Forelimb muscle (tissue), 1 donor: ENCODE data around the gene NABP1. TPM values are rescaled to one million over a fixed set of nuclear protein-coding genes. Genes with fewer than 3 reads are reported as not detected.

Experiments used
- DNase-seq: peaks from one replicate; pipeline ENCODE4 v3.0.0-alpha.2; 2013; ENCODE audit warnings: low read depth
- polyA plus RNA-seq: library from polyadenylated mRNA; unstranded; fragments of 120-200 nt; gene quantifications from one replicate; pipeline ENCODE4 v1.2.1, GENCODE V29; 2013; ENCODE audit not compliant: insufficient read length

NABP1 gene
- polyA plus RNA-seq, 1 donor: 9.8 TPM

- DNase-seq: no peak
These were observed 2.7 kb downstream of the NABP1 start for GRCh38 chr2:191680639-191681038.

- no peak for DNase-seq
These were observed 4.2 kb downstream of the NABP1 start for GRCh38 chr2:191682126-191682525.

DNA sequence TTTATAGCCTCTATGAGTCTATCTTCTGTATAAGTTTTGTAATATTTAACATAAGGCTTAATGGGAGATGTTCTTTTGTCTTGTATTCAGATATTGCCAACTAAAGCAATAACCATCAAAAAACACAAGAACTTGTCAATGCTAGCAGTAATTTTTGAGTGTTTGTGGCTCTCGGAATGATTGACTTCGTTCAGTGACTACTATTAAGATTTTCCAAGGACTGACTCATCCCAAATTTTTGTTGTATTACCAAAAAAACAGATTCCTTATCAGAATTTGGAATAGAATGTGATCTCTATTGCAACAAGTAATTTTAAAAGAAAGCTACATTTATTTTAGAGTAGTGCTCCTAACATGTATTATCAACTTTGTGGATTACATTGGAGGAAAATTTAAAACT is 8.1 kb downstream of the NABP1 start:
- no peak for DNase-seq

DNA sequence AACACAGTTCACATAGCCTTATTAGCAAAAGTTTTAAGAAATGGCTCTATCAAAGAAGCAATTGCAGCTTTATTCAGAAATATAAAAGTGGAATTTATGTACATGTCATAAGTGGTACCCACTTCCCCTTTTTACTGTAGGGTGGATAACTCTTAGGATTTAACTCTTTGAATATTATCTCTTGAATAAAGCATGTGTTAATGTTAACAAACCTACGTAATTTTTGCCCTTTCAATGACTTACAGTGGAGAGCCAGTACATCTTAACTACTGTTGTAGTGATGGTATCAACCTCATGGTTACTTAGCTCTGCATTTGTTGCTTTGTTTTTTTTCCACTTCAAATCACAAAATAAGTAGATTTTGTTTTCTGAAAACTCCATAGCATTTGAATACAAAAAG is 8.8 kb downstream of the NABP1 start:
- DNase-seq: no peak

GRCh38 chr2:191687867-191688266 is 9.9 kb downstream of the NABP1 start:
- DNase-seq: no peak

GRCh38 chr2:191688934-191689695 is 11.2 kb downstream of the NABP1 start:
- no peak for DNase-seq

- DNase-seq: no peak
These were observed 12.4 kb downstream of the NABP1 start for GRCh38 chr2:191690327-191690726.

DNA sequence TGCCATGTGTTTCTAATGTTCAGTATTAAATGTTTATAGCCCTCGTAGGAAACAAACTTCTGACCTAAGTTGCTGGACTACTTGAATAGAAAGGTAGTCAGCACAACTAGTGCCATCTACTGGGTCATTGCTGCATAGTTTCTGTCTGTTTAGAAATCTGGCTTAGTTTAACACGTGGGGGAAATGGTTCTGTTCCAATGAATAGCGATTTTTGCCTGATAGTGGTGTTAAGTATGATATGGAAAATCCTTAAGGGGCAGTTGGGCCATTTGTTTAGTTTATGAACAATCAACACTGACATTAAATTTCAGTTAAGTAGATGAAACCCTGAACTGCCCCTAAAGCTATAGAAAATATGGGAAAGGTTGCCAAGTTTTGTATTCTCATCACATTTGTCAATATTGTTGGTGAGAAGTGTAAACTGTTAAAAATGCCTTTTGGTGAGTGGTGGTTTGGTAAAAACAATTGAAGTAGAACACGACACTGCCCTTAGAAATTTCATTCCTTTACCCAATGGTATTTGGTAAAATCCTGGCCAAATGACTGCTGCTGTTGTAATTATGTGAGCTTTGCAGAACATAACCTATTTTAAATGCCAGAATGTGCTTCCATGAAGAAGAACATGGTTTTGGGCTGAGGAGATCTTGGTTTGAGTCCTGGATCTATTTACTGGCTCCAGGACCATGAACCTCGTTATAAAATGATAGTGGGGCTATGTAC is 13.2 kb downstream of the NABP1 start:
- peak; percentile 67 for DNase-seq

DNA sequence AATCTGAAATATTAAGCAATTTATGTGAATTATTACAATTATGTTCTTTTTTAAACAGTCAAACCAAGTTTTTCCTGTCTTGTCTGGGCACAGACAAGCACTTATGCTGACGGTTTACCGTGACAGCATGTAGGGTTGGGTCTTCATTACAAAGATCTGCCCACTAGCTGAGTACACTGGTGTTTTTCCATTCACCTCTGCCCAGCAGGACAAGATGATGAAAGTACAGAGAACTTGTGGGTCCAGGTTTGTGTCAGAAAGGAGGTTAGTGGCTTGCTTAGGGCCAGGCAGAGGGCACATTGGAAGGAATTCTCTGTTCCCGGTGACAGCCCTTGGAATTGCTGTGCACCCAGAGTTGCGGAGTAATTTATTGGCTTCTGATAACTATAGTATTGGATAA is 14.0 kb downstream of the NABP1 start:
- DNase-seq: no peak

GRCh38 chr2:191692502-191693115 is 14.7 kb downstream of the NABP1 start:
- no peak for DNase-seq

DNA sequence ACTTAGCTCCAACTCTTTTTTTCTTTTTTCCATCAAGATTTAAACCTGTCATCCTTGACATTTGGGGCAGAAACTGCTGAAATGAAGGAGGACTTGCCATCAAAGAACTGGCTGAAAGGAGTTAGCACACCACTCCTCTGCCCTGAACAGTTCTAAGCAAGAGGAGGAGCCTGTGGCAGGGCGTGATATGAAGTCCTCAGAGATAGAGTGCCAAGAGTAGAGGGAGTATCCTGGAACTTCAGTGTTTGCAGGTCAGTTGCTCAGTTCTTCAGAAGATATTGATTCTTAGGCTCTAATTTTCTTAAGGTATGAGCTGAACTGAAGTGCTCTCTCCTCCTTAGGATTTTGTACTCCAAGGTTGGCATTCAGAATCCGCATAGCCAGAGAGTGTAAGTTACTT is 15.2 kb downstream of the NABP1 start:
- no peak for DNase-seq

GRCh38 chr2:191693778-191694177 is 15.8 kb downstream of the NABP1 start:
- DNase-seq: no peak

DNA sequence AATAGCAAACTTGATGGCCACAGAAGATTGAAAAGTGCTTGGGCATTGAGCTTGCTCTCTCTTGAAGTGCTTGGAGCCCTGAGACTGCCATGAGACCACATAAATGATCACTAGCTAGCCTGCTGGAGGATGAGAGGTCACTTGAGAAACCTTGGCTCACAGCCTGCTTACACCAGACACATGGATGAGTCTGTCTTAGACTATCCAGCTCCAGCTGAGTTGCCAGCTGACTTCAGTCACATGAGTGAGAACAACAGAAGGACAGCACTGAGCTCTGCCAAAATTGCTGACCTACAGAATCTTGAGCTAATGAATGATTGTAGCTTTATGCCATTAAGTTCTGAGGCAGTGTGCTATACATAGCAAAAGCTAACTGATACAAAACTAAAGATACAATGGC is 18.1 kb downstream of the NABP1 start:
- DNase-seq: no peak

DNA sequence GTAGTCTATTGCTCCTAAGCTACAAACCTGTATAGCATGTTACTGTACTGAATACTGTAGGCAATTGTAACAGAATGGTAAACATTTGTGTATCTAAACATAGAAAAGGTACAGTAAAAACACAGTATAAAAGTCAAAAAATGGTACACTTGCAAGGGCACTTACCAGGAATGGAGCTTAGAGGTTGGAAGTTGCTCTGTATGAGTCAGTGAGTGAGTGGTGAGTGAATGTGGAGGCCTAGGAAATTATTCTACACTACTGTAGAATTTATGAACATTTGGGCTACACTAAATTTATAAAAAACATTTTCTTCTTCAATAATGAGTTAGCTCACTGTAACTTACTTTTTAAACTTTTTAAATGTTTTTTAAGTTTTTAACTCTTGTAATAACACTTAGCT is 19.0 kb downstream of the NABP1 start:
- no peak for DNase-seq

DNA sequence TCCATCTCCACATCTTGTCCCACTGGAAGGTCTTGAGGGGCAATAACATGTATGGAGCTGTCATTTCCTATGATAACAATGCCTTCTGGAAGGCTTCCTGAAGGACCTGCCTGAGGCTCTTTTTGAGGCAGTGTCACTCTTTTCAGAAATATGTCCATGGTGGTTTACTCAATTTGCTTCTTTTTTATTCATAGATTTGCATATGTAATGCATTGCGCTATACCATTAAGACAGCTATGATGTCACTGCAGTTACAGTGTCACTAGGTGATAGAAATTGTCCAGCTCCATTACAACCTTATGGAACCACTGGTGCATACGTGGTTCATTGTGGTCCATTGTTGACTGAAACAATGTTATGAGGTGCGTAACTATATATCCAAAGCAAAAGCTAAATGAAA is 19.9 kb downstream of the NABP1 start:
- DNase-seq: no peak

- no peak for DNase-seq
These were observed 21.5 kb downstream of the NABP1 start for GRCh38 chr2:191699341-191699945.

DNA sequence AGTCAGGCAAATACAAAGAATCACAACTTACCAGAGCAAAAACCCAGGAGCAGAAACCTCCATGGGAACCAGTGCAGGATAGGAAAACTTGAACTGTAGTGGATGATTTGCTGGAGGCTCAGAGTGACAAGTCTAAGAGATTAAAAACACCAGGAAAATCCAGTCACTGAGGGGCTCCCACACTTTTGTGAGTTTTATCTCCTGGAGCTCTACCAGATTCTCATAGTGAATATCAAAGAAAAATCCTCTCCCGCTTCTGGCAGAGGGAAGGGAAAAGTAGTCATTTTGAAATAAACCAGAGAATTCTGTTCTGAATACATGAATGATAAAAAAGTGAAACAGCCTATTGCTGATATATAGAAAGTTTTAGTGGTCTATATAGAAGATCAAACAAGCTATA is 23.1 kb downstream of the NABP1 start:
- DNase-seq: no peak

DNA sequence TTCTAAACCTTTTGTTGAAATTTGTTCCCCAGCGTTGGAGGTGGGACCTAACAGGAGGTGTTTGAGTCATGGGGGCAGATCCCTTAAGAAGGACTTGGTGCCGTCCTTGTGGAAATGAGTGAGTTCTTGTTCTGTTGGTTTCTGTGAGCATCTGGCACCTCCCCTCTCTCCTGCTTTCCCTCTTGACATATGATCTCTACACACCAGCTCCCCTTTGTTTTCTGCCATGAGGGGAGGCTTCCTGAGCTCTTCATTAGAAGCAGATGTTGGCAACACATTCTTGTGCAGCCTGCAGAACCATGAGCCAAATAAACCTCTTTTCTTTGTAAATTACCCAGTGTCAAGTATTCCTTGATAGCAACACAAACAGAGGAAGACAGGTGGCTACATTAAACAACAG is 23.8 kb downstream of the NABP1 start:
- no peak for DNase-seq

GRCh38 chr2:191703079-191703725 is 25.3 kb downstream of the NABP1 start:
- no peak for DNase-seq

- no peak for DNase-seq
These were observed 27.1 kb downstream of the NABP1 start for GRCh38 chr2:191705084-191705483.

DNA sequence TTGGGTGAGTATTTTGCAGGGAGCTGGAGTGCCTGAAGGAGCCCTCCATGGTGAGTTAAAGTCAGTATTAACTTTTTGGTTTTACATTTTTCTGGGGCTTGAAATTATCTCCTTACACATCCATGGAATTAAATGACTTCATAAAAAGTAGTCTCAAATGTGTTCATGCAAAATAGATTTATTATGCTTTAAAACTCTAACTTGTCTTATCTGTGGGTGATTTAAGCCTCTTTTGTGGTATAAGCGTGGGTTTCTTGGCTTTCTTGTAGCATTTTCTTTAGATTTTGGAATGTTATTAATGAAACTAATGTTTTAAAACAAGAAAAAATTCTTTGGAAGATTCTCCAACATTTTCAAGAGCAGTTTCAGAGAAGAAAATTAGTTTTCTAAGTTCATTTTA is 27.8 kb downstream of the NABP1 start:
- no peak for DNase-seq

- no peak for DNase-seq
These were observed 28.9 kb downstream of the NABP1 start for GRCh38 chr2:191706791-191707190.
